HCT116 (cell line): ENCODE results near the gene ZNF385A. TPM values are rescaled to one million over a fixed set of nuclear protein-coding genes. Genes with fewer than 3 reads are reported as not detected.

Experiments used
- ATAC-seq: fragments of 200-7000 bp; cut with Tn5 transposase; 2 replicates; pipeline ENCODE4 v1.9.1; 2020; ENCODE audit warnings: mild to moderate bottlenecking, moderate library complexity
- BruUV-seq: library from RNA; stranded (reverse); fragments of 400-500 nt; replicated peaks from 2 replicates; lab custom pipeline; 2021; lab: Mats Ljungman, UMichigan
- CTCF ChIA-PET: fragments of 300-600 bp; sonication (Branson Sonifier 250); formaldehyde crosslinking; loops from one replicate; lab custom pipeline; 2021; ENCODE audit warnings: antibody characterized with exemption; lab: Charles Lee
- POLR2A ChIA-PET: fragments of 300-600, 350-600 bp; sonication (Branson Sonifier 250); formaldehyde crosslinking; loops from one replicate; lab custom pipeline; 2021; ENCODE audit warnings: antibody characterized with exemption; lab: Charles Lee
- RAD21 ChIA-PET, 2 experiments: fragments of 300-600 bp; sonication (Branson Sonifier 250); formaldehyde crosslinking; loops; one replicate each; lab custom pipeline; 2023; ENCODE audit warnings: low total read pairs in 2 of 2; ENCODE audit not compliant: uncharacterized antibody in 2 of 2, unreplicated experiment in 2 of 2, low non-redundant PET in 1 of 2; lab: Charles Lee
- DNase-seq: peaks from one replicate; pipeline ENCODE4 v3.0.0-alpha.2; 2010; ENCODE audit warnings: low read depth, low spot score
- H2AFZ ChIP-seq: fragments of 200-600 bp; shearing (Covaris generic), sonication (generic); 2 replicates; pipeline ENCODE4 v1.6.1; 2017; ENCODE audit warnings: low read depth, mixed run types, mixed read lengths, antibody characterized with exemption, low read length; ENCODE audit not compliant: poor library complexity, severe bottlenecking
- H3K27ac ChIP-seq: 2 replicates; pipeline ENCODE4 v1.5.1; 2012; ENCODE audit warnings: low read depth, low read length
- H3K27me3 ChIP-seq: fragments of 200-600 bp; sonication (generic); 2 replicates; pipeline ENCODE4 v1.6.1; 2016; ENCODE audit warnings: mixed run types, low read length, mixed read lengths; ENCODE audit not compliant: insufficient read depth
- H3K36me3 ChIP-seq, 2 experiments: fragments of 200-500 bp in 1 of 2; fragments of 200-600 bp in 1 of 2; sonication (Bioruptor generic) in 1 of 2; sonication (generic) in 1 of 2; 2 replicates each; pipeline versions ENCODE4 v1.5.1 to v1.6.1; 2014 to 2016; ENCODE audit warnings: low read length in 2 of 2, inconsistent platforms in 1 of 2, mixed read lengths in 1 of 2, mixed run types in 1 of 2; ENCODE audit not compliant: insufficient read depth in 2 of 2, control insufficient read depth in 1 of 2
- H3K4me1 ChIP-seq, 2 experiments: fragments of 200-600 bp in 1 of 2; sonication (generic) in 1 of 2; 2 replicates each; pipeline versions ENCODE4 v1.5.1 to v1.6.1; 2012 to 2017; ENCODE audit warnings: low read length in 2 of 2, inconsistent platforms in 1 of 2, mild to moderate bottlenecking in 1 of 2, mixed read lengths in 1 of 2, mixed run types in 1 of 2, moderate library complexity in 1 of 2; ENCODE audit not compliant: insufficient read depth in 2 of 2, control insufficient read depth in 1 of 2
- H3K4me2 ChIP-seq: fragments of 200-600 bp; sonication (generic); 2 replicates; pipeline ENCODE4 v1.6.1; 2017; ENCODE audit warnings: mixed run types, low read length, mixed read lengths
- H3K4me3 ChIP-seq, 2 experiments: fragments of 200-600 bp in 1 of 2; sonication (generic) in 1 of 2; replicated peaks in 1 of 2; 2 replicates each; pipeline ENCODE4 v1.5.1; 2011 to 2016; ENCODE audit warnings: low read length in 2 of 2, control low read depth in 1 of 2, low read depth in 1 of 2, mild to moderate bottlenecking in 1 of 2, mixed read lengths in 1 of 2, mixed run types in 1 of 2
- H3K79me2 ChIP-seq: fragments of 200-600 bp; sonication (generic); 2 replicates; pipeline ENCODE4 v1.6.1; 2017; ENCODE audit warnings: mild to moderate bottlenecking, mixed run types, low read length, moderate library complexity, mixed read lengths; ENCODE audit not compliant: insufficient read depth
- H3K9ac ChIP-seq: fragments of 200-600 bp; sonication (generic); 2 replicates; pipeline ENCODE4 v1.6.1; 2016; ENCODE audit warnings: low read length, mixed read lengths
- H3K9me2 ChIP-seq: fragments of 200-600 bp; sonication (generic), shearing (Covaris generic); 2 replicates; pipeline ENCODE4 v1.6.1; 2017; ENCODE audit warnings: mixed run types, mild to moderate bottlenecking, moderate library complexity; ENCODE audit not compliant: insufficient read depth
- H3K9me3 ChIP-seq, 2 experiments: fragments of 200-500 bp in 1 of 2; fragments of 200-600 bp in 1 of 2; sonication (Bioruptor generic) in 1 of 2; sonication (generic) in 1 of 2; 2 replicates each; pipeline ENCODE4 v1.6.1; 2014 to 2017; ENCODE audit warnings: low read length in 2 of 2, mixed read lengths in 2 of 2, inconsistent platforms in 1 of 2, low read depth in 1 of 2, mild to moderate bottlenecking in 1 of 2, mixed run types in 1 of 2, moderate library complexity in 1 of 2; ENCODE audit not compliant: control insufficient read depth in 1 of 2, insufficient read depth in 1 of 2
- H4K20me1 ChIP-seq: fragments of 200-600 bp; sonication (generic), shearing (Covaris generic); 2 replicates; pipeline ENCODE4 v1.6.1; 2017; ENCODE audit warnings: mixed run types, mild to moderate bottlenecking, moderate library complexity; ENCODE audit not compliant: insufficient read depth
- ATF3 ChIP-seq: IDR thresholded peaks from 2 replicates; pipeline ENCODE4 v1.6.1; 2012
- CBX3 ChIP-seq: IDR thresholded peaks from 2 replicates; pipeline ENCODE4 v1.6.1; 2012; ENCODE audit warnings: low read depth
- CEBPB ChIP-seq: IDR thresholded peaks from 2 replicates; pipeline ENCODE4 v1.6.1; 2012; ENCODE audit warnings: low read depth
- CTCF ChIP-seq, 3 experiments: fragments of 200-600 bp in 1 of 3; sonication (generic) in 1 of 3; IDR thresholded peaks in 2 of 3; conservative IDR thresholded peaks in 1 of 3; 2 replicates each; pipeline ENCODE4 v1.5.1; 2012 to 2017; ENCODE audit warnings: low read depth in 2 of 3, low read length in 2 of 3, antibody characterized with exemption in 1 of 3, borderline replicate concordance in 1 of 3, control low read depth in 1 of 3, mild to moderate bottlenecking in 1 of 3, mixed read lengths in 1 of 3, mixed run types in 1 of 3, moderate library complexity in 1 of 3; ENCODE audit not compliant: insufficient read depth in 1 of 3
- EGR1 ChIP-seq: IDR thresholded peaks from 2 replicates; pipeline ENCODE4 v1.6.1; 2012; ENCODE audit warnings: low read depth
- ELF1 ChIP-seq: IDR thresholded peaks from 2 replicates; pipeline ENCODE4 v1.6.1; 2012; ENCODE audit warnings: low read depth, borderline replicate concordance
- FOSL1 ChIP-seq: IDR thresholded peaks from 2 replicates; pipeline ENCODE4 v1.6.1; 2012; ENCODE audit warnings: low read depth
- POLR2A ChIP-seq: IDR thresholded peaks from 2 replicates; pipeline ENCODE4 v1.7.0; 2011; ENCODE audit warnings: borderline replicate concordance; ENCODE audit not compliant: insufficient read depth, insufficient read length; ENCODE audit errors: extremely low read depth
- POLR2AphosphoS5 ChIP-seq: IDR thresholded peaks from 2 replicates; pipeline ENCODE4 v1.6.1; 2011; ENCODE audit warnings: mild to moderate bottlenecking, low read depth, low read length, moderate library complexity
- RAD21 ChIP-seq: IDR thresholded peaks from 2 replicates; pipeline ENCODE4 v1.6.1; 2012; ENCODE audit warnings: low read depth, mild to moderate bottlenecking
- SIN3A ChIP-seq: IDR thresholded peaks from 2 replicates; pipeline ENCODE4 v1.6.1; 2012; ENCODE audit warnings: low read depth
- SP1 ChIP-seq: IDR thresholded peaks from 2 replicates; pipeline ENCODE4 v1.6.1; 2012; ENCODE audit warnings: low read depth
- SRF ChIP-seq: IDR thresholded peaks from 2 replicates; pipeline ENCODE4 v1.6.1; 2012; ENCODE audit warnings: low read depth
- TCF7L2 ChIP-seq: IDR thresholded peaks from 2 replicates; pipeline ENCODE4 v1.7.0; 2011; ENCODE audit warnings: borderline replicate concordance, inconsistent platforms; ENCODE audit not compliant: insufficient read depth, insufficient read length; ENCODE audit errors: extremely low read depth
- YY1 ChIP-seq: IDR thresholded peaks from 2 replicates; pipeline ENCODE4 v1.6.1; 2011; ENCODE audit warnings: low read length, low read depth, moderate library complexity, mild to moderate bottlenecking; ENCODE audit not compliant: insufficient replicate concordance; ENCODE audit errors: extremely low read depth
- ZBTB33 ChIP-seq: IDR thresholded peaks from 2 replicates; pipeline ENCODE4 v1.6.1; 2011; ENCODE audit warnings: mild to moderate bottlenecking, low read length, moderate library complexity; ENCODE audit not compliant: insufficient replicate concordance; ENCODE audit errors: extremely low read depth
- ZFX ChIP-seq: fragments of 450-650 bp; IDR thresholded peaks from 2 replicates; pipeline ENCODE4 v1.6.1; 2017
- ZNF274 ChIP-seq: fragments of 200-500 bp; sonication (Bioruptor generic); IDR thresholded peaks from 2 replicates; pipeline ENCODE4 v1.6.1; 2014; ENCODE audit warnings: mild to moderate bottlenecking, low read depth, low read length, inconsistent platforms
- intact Hi-C: fragments of 100-400 bp; cut with micrococcal nuclease; formaldehyde crosslinking; loops from 2 replicates; pipeline ENCODE4 v1.10.0; 2022
- total RNA-seq: library from RNA; stranded (reverse); gene quantifications from one replicate; pipeline ENCODE4 v1.2.1, GENCODE V29; 2021; ENCODE audit not compliant: unreplicated experiment

The ZNF385A gene
- total RNA-seq, 1 experiment from 2014 or later = 34.7 TPM

- Histone ChIP-seq H3K9me2 (no peaks in the 10 kb centered on the region), H3K4me3 (no peak overlapping the region), H3K36me3 (no peaks in the 10 kb centered on the region; a peak in 1 of 4 replicates), H3K9ac (no peak overlapping the region), H3K79me2 (peaks cover 12% of the 10 kb centered on the region), H3K27me3 (no peaks in the 10 kb centered on the region), H2AFZ (no peak overlapping the region), H3K4me1 (peaks cover 4 to 8% of the 10 kb centered on the region in 2 experiments; a peak in 3 of 4 replicates), H4K20me1 (no peaks in the 10 kb centered on the region), H3K4me2 (no peak overlapping the region), H3K27ac (no peak overlapping the region), H3K9me3 (no peaks in the 10 kb centered on the region)
- CTCF ChIA-PET = interaction anchor here (0.6 to 1.2 kb wide), 3 partner anchors 11 to 39 kb away, joined by 3 read pairs; no protein-coding TSS in a partner anchor
- RAD21 ChIA-PET = no interaction called here
- intact Hi-C loops = no loop called here
- POLR2A ChIA-PET = interaction anchor here (1.7 kb wide), 1 partner anchor 41 kb away, joined by 4 read pairs; the partner anchor contains the start of genes CBX5 and HNRNPA1
- DNase-seq = no peak
- BruUV-seq = no TSS peak
- ATAC-seq = no peak
- TF ChIP-seq ATF3 (no peak), RAD21 (no peak), ZBTB33 (no peak), ZFX (no peak), CTCF (IDR thresholded peaks at IDR 0.05 in 2 of 3, conservative IDR thresholded peaks at IDR 0.05 in 1 of 3; ENCODE audit: borderline replicate concordance in 1 of 3, insufficient read depth in 1 of 3, low read depth in 2 of 3, low read length in 2 of 3) (no peak), SIN3A (no peak), YY1 (no peak), POLR2A (no peak), POLR2AphosphoS5 (no peak), ELF1 (no peak), FOSL1 (no peak), SRF (no peak), TCF7L2 (no peak), EGR1 (no peak), SP1 (no peak), ZNF274 (no peak), CEBPB (no peak), CBX3 (no peak)
These were observed 63.2 kb downstream of the ZNF385A start for GRCh38 chr12:54321363-54321762.
